Measurements from ENCODE around the gene FGF11.

DNA sequence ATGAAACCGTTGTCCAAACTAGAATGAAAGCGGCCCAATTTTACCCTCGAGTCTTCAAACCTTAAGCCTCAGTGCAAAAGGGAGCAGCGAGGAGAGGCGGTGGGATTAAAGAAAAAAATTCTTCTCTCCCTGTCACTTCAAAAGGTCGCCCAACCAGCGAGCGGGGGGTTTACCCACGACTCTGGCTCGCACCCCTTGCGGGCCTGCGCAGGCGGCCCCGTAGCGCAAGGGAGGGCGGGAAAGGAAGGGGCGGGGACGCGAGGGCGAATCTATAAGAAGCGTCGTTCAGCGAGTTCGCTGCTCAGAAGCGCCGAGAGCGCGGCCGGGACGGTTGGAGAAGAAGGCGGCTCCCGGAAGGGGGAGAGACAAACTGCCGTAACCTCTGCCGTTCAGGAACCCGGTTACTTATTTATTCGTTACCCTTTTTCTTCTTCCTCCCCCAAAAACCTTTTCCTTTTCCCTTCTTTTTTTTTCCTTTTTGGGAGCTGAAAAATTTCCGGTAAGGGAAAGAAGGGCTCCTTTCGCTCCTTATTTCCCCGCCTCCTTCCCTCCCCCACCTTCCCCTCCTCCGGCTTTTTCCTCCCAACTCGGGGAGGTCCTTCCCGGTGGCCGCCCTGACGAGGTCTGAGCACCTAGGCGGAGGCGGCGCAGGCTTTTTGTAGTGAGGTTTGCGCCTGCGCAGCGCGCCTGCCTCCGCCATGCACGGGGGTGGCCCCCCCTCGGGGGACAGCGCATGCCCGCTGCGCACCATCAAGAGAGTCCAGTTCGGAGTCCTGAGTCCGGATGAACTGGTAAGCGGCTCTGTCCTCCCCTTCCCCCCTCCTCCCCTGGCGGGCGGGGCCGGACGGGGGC is 45.0 kb downstream of the FGF11 start, which contains the start of gene POLR2A:
- no peak for TF ChIP-seq CTCF (conservative IDR thresholded peaks at IDR 0.05 in 1 of 2, IDR thresholded peaks at IDR 0.05 in 1 of 2; ENCODE audit: low read depth in 1 of 2, low read length in 2 of 2)
- no peak for TF ChIP-seq EZH2 (IDR thresholded peaks at IDR 0.05; ENCODE audit: low read length, missing control alignments)
